HepG2 (cell line): Measurements from ENCODE around the gene SPNS3.

Experiments
- ATF2 ChIP-seq: sonication (generic); formaldehyde crosslinking; IDR thresholded peaks from 2 replicates; pipeline ENCODE4 v1.4.0; 2020; ENCODE audit warnings: missing genetic modification reagents
- CTCF ChIP-seq: sonication (generic); formaldehyde crosslinking; IDR thresholded peaks from 2 replicates; pipeline ENCODE4 v1.5.0; 2020; ENCODE audit warnings: mild to moderate bottlenecking, missing genetic modification reagents, moderate library complexity
- RAD51 ChIP-seq: fragments of 450-650 bp; IDR thresholded peaks from 2 replicates; pipeline ENCODE4 v1.6.1; 2016; ENCODE audit warnings: borderline replicate concordance
- TF ChIP-seq, protein P1 (sequence below): sonication (generic); formaldehyde crosslinking; IDR thresholded peaks from 2 replicates; pipeline ENCODE4 v1.8.1; 2023; ENCODE audit warnings: mild to moderate bottlenecking, missing genetic modification reagents, borderline replicate concordance
- TF ChIP-seq, protein P2 (sequence below): sonication (generic); formaldehyde crosslinking; IDR thresholded peaks from 2 replicates; pipeline ENCODE4 v1.4.0; 2020; ENCODE audit warnings: mild to moderate bottlenecking, missing genetic modification reagents

DNA sequence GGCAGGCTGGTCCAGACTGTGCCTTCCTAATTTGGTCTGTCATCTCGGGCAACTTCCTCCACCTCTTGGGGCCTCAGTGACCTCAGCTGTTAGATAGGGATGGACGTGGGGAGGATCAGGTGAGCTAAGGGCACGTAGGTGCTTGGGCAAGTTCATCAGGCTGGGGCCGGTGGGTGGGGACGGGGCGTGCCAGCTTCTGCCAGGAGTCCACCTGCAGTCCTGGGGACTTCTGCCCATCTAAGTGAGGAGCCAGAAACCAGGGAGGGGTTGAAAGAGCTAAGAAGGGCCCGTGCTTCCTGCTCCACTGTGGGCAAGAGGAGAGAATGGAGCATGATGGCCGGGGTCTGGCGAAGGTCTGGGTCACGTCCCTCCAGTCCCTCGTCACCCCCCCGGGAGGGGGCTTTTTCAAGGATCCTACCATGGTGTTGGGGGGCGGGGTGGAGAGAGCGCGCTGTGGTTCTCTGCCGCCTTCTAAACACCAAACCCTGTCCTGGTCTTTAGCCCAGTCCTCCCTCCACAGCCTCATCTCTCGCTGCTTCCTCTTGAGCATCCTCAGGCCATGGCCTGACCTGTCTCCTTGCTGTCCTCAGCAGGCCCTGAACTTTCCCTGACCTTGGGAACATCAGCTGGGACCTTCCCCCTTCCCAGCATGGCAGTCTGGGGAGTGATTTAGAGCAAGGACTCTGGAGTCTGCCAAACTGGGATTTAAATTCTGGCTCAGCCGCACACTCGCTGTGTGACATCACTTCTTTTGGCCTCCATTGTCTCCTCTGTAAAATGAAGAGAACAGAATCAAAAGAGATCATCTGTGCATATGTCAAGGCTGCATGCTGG, 86.5 kb downstream of the SPNS3 start:
- TF ChIP-seq ATF2 (CRISPR knock-in tag) (no peak), RAD51 (no peak), CTCF (CRISPR knock-in tag) (no peak)
- TF ChIP-seq, protein P1, sequence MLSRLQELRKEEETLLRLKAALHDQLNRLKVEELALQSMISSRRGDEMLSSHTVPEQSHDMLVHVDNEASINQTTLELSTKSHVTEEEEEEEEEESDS, result no peak
- TF ChIP-seq, protein P2, sequence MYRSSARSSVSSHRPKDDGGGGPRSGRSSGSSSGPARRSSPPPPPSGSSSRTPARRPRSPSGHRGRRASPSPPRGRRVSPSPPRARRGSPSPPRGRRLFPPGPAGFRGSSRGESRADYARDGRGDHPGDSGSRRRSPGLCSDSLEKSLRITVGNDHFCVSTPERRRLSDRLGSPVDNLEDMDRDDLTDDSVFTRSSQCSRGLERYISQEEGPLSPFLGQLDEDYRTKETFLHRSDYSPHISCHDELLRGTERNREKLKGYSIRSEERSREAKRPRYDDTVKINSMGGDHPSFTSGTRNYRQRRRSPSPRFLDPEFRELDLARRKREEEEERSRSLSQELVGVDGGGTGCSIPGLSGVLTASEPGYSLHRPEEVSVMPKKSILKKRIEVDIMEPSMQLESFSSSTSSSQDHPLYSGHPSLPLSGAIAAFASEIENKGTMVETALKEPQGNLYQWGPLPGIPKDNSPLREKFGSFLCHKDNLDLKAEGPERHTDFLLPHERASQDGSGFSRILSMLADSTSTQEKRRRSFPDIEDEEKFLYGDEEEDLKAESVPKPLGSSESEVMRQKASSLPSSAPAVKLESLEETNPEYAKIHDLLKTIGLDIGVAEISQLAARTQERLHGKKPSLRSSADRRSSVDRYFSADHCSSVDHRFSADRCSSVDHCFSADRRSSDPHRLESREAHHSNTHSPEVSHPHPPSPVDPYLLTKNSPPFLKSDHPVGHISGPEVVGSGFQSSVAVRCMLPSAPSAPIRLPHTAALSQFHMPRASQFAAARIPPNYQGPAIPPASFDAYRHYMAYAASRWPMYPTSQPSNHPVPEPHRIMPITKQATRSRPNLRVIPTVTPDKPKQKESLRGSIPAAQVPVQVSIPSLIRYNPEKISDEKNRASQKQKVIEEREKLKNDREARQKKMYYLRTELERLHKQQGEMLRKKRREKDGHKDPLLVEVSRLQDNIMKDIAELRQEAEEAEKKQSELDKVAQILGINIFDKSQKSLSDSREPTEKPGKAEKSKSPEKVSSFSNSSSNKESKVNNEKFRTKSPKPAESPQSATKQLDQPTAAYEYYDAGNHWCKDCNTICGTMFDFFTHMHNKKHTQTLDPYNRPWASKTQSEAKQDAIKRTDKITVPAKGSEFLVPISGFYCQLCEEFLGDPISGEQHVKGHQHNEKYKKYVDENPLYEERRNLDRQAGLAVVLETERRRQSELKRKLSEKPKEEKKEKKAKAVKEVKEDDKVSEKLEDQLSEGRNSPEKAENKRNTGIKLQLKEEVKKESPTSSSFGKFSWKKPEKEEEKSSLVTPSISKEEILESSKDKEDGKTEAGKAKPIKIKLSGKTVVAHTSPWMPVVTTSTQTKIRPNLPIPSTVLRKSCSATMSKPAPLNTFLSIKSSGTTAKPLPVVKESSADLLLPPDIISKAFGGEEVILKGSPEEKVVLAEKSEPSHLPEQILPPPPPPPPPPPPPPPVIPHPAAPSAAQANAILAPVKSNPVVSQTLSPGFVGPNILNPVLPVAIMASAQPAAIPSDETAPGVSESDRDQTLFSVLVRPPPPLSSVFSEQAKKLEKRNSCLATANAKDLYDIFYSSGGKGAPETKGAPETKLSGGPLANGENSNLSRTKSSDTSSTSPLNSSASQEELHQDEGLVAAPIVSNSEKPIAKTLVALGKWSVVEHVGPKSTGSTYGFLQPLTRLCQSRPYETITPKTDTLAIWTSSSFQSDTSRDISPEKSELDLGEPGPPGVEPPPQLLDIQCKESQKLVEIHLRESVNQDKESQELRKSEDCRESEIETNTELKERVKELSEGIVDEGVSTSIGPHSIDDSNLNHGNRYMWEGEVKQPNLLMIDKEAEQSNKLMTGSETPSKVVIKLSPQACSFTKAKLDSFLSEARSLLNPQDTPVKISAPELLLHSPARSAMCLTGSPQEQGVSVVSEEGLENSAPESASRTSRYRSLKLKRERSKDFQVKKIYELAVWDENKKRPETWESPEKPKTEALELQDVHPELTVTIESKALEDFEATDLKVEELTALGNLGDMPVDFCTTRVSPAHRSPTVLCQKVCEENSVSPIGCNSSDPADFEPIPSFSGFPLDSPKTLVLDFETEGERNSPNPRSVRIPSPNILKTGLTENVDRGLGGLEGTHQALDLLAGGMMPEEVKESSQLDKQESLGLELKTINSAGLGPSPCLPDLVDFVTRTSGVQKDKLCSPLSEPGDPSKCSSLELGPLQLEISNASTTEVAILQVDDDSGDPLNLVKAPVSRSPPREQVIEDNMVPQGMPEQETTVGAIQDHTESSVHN (CRISPR knock-in tag), result no peak
